AML-193 (cell line): ENCODE data around the gene NOTCH2.
A peak's percentile ranks its signal among the peaks of the same experiment; 100 is the strongest.

ENCODE experiments used
- DNase-seq, 2 experiments: peaks; one replicate each; lab custom pipeline; 2025; lab: John Stamatoyannopoulos, UW

NOTCH2 gene

DNA sequence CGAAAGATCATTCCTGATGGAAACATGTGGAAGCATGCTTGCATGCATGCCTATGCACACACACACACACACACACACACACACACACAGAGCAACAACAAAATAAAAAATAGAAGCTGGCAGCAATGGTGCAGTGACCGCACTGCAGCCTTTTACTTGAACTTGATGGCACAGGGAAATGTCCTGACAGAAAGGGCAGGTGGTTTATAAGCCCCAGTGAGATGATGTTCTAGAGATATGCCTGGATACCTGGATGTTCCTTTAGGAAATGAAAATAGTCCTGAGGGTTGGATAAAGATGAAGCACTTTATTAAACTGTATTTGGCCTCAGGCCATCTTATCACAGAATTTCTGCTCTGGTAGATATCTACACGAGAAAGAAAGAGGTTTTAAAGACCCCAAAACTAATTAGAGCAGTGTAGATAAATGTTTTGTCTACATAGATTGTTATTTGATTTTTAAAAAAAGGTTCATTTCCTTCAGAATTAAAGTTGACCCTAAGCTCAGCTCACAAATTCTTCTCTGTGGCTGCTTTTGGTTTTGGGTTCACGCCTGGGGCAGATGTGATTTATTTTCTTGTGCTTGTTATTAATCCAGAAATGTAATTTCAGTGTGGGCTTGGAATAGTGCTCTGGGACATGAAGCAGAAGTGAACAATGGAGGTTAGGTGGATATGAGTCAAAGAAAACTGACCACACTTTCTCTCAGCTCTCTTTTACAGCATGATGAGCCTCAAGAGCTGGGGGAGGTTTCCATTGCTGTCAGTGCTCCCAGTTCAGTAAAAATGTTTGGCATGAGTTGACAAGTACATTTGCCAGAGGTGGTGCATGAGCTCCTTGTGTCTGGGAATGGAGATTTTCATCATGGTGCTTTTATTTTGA, 196.1 kb downstream of the NOTCH2 start:
- no peak for DNase-seq

- DNase-seq, result no peak
Observed at GRCh38 chr1:119871881-119872280, 197.6 kb downstream of the NOTCH2 start.

GRCh38 chr1:119870917-119871596, 198.4 kb downstream of the NOTCH2 start:
- peak; percentile 39 to 53 for DNase-seq

DNA sequence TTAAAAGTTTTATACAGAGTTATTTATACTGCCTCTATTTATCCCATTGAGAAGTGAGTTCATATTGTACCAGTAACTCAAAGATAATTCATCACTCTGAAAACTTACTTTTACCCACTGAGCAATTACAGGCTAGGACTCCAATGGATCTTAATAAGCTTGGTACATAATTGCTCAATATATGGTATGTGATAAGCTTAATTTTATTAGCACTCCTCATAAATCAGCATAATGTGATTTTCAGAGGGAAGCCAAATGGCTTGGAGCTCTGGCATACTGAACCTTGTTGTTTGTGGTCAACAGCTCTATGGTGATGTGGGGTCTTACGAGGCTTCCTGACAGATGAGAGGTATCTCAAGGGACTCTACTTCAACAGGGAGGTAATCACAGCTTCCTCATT, 199.5 kb downstream of the NOTCH2 start:
- no peak for DNase-seq

DNA sequence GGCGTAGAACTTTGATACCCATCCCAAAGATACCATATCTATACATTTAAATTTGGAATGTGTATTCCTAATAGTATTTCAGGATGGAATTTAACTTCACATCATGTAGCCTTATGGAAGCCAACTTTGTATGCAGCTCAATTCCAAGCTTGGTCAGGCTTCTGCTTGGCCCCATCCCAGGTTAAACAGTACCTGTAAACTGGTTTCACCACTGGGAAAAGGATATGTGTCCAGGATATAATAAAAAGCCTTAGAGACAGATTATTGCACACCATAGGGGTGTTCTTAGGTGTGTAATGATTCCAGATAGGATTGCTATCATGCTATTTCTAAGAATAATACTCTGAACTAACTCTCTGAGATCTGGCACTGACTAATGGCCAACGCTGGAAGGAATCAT, 201.3 kb downstream of the NOTCH2 start:
- DNase-seq, result no peak

- DNase-seq, result no peak
Observed at GRCh38 chr1:119866451-119866850, 203.0 kb downstream of the NOTCH2 start.

DNA sequence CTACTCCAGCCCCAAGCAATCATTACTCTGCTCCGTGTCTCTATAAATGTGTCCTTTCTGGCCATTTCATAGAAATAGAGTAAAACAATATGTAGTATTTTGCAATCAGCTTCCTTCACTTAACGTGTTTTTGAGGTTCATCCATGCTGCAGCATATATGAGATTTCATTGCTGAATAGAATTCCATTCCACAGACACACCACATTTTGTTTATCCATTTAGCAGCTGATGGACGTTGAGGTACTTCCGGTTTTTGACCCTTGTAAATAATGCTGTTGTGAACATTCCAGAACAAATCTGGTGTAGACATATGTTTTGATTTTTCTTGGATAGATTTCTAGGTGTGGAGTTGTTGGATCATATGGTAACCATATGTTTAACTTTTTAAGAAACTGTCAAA, 203.8 kb downstream of the NOTCH2 start:
- DNase-seq, result no peak

DNA sequence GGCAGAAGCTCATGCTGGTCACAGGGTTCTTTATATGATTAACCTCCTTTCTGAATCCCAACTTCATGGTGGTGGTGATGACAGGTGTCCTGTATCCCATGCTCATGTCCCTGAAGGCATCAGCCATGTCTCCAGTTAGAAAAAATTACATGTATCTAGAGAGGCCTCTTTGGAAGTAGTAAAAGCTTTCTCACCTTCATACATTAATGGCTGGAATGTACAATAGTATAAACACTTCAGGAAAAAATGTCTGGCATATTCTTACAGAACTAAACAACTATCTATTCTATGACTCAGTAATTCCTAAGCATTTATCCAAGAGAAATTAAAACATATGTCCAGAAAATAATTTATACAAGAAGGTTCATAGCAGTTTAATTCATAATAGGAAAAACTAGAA, 207.2 kb downstream of the NOTCH2 start:
- no peak for DNase-seq
